GM12878 (cell line): Measurements from ENCODE around the gene MYOM1. TPM values are rescaled to one million over a fixed set of nuclear protein-coding genes. Genes with fewer than 3 reads are reported as not detected.

Source experiments
- ATAC-seq: fragments of 200-7000 bp; cut with Tn5 transposase; 3 replicates; pipeline ENCODE4 v1.9.1; 2020; ENCODE audit warnings: mild to moderate bottlenecking, moderate library complexity
- BruUV-seq: library from RNA; stranded (reverse); fragments of 400-500 nt; replicated peaks from 2 replicates; lab custom pipeline; 2021; lab: Mats Ljungman, UMichigan
- CTCF ChIA-PET: fragments of 300-600 bp; sonication (Branson Sonifier 250); formaldehyde crosslinking; extraction: SDS; loops from one replicate; lab custom pipeline; 2021; ENCODE audit warnings: inconsistent platforms; lab: Yijun Ruan, JAX
- POLR2A ChIA-PET: fragments of 350-600 bp; formaldehyde crosslinking; extraction: SDS; loops from one replicate; lab custom pipeline; 2021; ENCODE audit warnings: inconsistent platforms; lab: Charles Lee
- RAD21 ChIA-PET: fragments of 300-600 bp; sonication (Branson Sonifier 250); formaldehyde crosslinking; loops from one replicate; lab custom pipeline; 2023; ENCODE audit warnings: antibody characterized with exemption; ENCODE audit not compliant: unreplicated experiment; lab: Charles Lee
- SMC1A ChIA-PET: fragments of 300-600 bp; sonication (Branson Sonifier 250); formaldehyde crosslinking; loops from one replicate; lab custom pipeline; 2023; ENCODE audit not compliant: unreplicated experiment, uncharacterized antibody; lab: Charles Lee
- DNase-seq: peaks from one replicate; pipeline ENCODE4 v3.0.0-alpha.2; 2011; ENCODE audit warnings: low read depth, low spot score
- FAIRE-seq: peaks from 3 replicates; lab custom pipeline; 2011; peaks lifted over from hg19 to GRCh38; lab: Jason Lieb, UNC
- H2AFZ ChIP-seq: 2 replicates; pipeline ENCODE4 v1.6.0; 2011; ENCODE audit warnings: low read depth, low read length, control low read depth; ENCODE audit not compliant: control insufficient read depth
- H3K27ac ChIP-seq: 2 replicates; pipeline ENCODE4 v1.5.1; 2011; ENCODE audit warnings: control low read depth; ENCODE audit not compliant: control insufficient read depth, insufficient read depth
- H3K27me3 ChIP-seq, 2 experiments: replicated peaks in 1 of 2; 2 replicates each; pipeline versions ENCODE4 v1.6.0 to v1.6.1; 2011; ENCODE audit warnings: low read length in 1 of 2; ENCODE audit not compliant: control insufficient read depth in 2 of 2, insufficient read depth in 2 of 2
- H3K36me3 ChIP-seq, 2 experiments: 2 replicates each; pipeline ENCODE4 v1.5.1; 2011; ENCODE audit warnings: low read length in 1 of 2; ENCODE audit not compliant: control insufficient read depth in 2 of 2, insufficient read depth in 2 of 2
- H3K4me1 ChIP-seq: 2 replicates; pipeline ENCODE4 v1.6.1; 2011; ENCODE audit warnings: mild to moderate bottlenecking, low read length, moderate library complexity, mixed read lengths; ENCODE audit not compliant: control insufficient read depth, insufficient read depth
- H3K4me2 ChIP-seq: 2 replicates; pipeline ENCODE4 v1.6.0; 2011; ENCODE audit warnings: control low read depth; ENCODE audit not compliant: control insufficient read depth, insufficient read depth
- H3K4me3 ChIP-seq: fragments of 200-600 bp; sonication (generic); 2 replicates; pipeline ENCODE4 v1.5.1; 2016
- H3K79me2 ChIP-seq: 2 replicates; pipeline ENCODE4 v1.6.0; 2011; ENCODE audit warnings: low read length; ENCODE audit not compliant: control insufficient read depth, insufficient read depth
- H3K9ac ChIP-seq: 2 replicates; pipeline ENCODE4 v1.8.0; 2011; ENCODE audit warnings: low read length, control low read depth, mixed read lengths; ENCODE audit not compliant: control insufficient read depth, insufficient read depth
- H3K9me3 ChIP-seq: replicated peaks from 3 replicates; pipeline ENCODE4 v1.5.1; 2011; ENCODE audit warnings: mild to moderate bottlenecking, low read length; ENCODE audit not compliant: control insufficient read depth, insufficient read depth
- H4K20me1 ChIP-seq: 2 replicates; pipeline ENCODE4 v1.6.0; 2011; ENCODE audit not compliant: control insufficient read depth, insufficient read depth
- CHD4 ChIP-seq: fragments of 200-600 bp; sonication (generic); IDR thresholded peaks from 2 replicates; pipeline ENCODE4 v1.6.1; 2016; ENCODE audit warnings: mild to moderate bottlenecking
- EED ChIP-seq: sonication (generic); IDR thresholded peaks from 2 replicates; pipeline ENCODE4 v1.6.1; 2016; ENCODE audit warnings: antibody characterized with exemption, low read depth
- FOXM1 ChIP-seq: IDR thresholded peaks from 2 replicates; pipeline ENCODE4 v1.6.1; 2012; ENCODE audit warnings: low read depth, mild to moderate bottlenecking, inconsistent platforms, low read length, moderate library complexity
- NBN ChIP-seq: fragments of 450-650 bp; IDR thresholded peaks from 2 replicates; pipeline ENCODE4 v1.6.1; 2016
- NR2C2 ChIP-seq: IDR thresholded peaks from 2 replicates; pipeline ENCODE4 v1.6.1; 2011; ENCODE audit warnings: borderline replicate concordance, low read depth; ENCODE audit not compliant: control insufficient read depth, insufficient read length
- NR2F1 ChIP-seq: fragments of 450-650 bp; conservative IDR thresholded peaks from 2 replicates; pipeline ENCODE4 v1.6.1; 2017; ENCODE audit warnings: mild to moderate bottlenecking
- RCOR1 ChIP-seq: conservative IDR thresholded peaks from 2 replicates; pipeline ENCODE4 v1.6.1; 2012; ENCODE audit warnings: low read depth, low read length, improper control_type of control experiment
- SUZ12 ChIP-seq: fragments of 200-600 bp; sonication (generic); IDR thresholded peaks from one replicate; pipeline ENCODE4 v1.6.1; 2018; ENCODE audit warnings: antibody characterized with exemption, mild to moderate bottlenecking; ENCODE audit not compliant: unreplicated experiment
- ZNF274 ChIP-seq: IDR thresholded peaks from one replicate; pipeline ENCODE4 v1.8.0; 2011; ENCODE audit not compliant: insufficient read length, insufficient read depth
- WGBS: methylation state at CpG from one replicate; pipeline ENCODE4 v1.1.6; 2016; ENCODE audit warnings: low lambda C conversion rate; ENCODE audit not compliant: insufficient replicate concordance, insufficient coverage; ENCODE audit errors: missing lambda C conversion rate; 5-methylcytosine and 5-hydroxymethylcytosine counted together
- in situ Hi-C: fragments of 300-500 bp; cut with MboI; formaldehyde crosslinking; loops from 9 replicates; pipeline ENCODE4 v1.14.3; 2018; ENCODE audit warnings: mixed read lengths
- intact Hi-C: fragments of 100-400 bp; cut with micrococcal nuclease; formaldehyde crosslinking; loops from one replicate; pipeline ENCODE4 v1.14.2; 2022; ENCODE audit not compliant: unreplicated experiment
- polyA plus RNA-seq, 11 experiments: library from polyadenylated mRNA; depleted of rRNA in 4 of 11; unstranded in 6 of 11; stranded (reverse) in 5 of 11; fragments of >200 nt; fragmentation: Nextera tagmentation in 4 of 11; fragmentation: Illumina TruSeq in 1 of 11; extraction: Ambion mirVana in 4 of 11; extraction: Trizol in 1 of 11; gene quantifications; 1 replicate in 1 of 11; 2 replicates in 10 of 11; pipeline versions ENCODE4 v1.2.1 to v1.2.3, GENCODE V29; 2011 to 2016; ENCODE audit warnings: inconsistent platforms in 2 of 11, missing spikeins in 2 of 11, low read depth in 1 of 11
- total RNA-seq, 4 experiments: library from RNA; depleted of rRNA in 3 of 4; stranded (reverse); fragments of >200 nt in 3 of 4; fragmentation: Illumina TruSeq in 1 of 4; extraction: Trizol in 1 of 4; gene quantifications; 2 replicates each; pipeline versions ENCODE4 v1.2.1 to v1.2.3, GENCODE V29; 2013 to 2021
- TF ChIP-seq, protein P1 (sequence below): fragments of 450-650 bp; formaldehyde crosslinking; IDR thresholded peaks from 2 replicates; pipeline ENCODE4 v1.4.0; 2022; ENCODE audit warnings: mild to moderate bottlenecking, moderate library complexity
- TF ChIP-seq, protein P2 (sequence below): IDR thresholded peaks from 2 replicates; pipeline ENCODE4 v1.6.1; 2012; ENCODE audit warnings: improper control_type of control experiment, low read depth, low read length; ENCODE audit not compliant: insufficient replicate concordance
- TF ChIP-seq, protein P3 (sequence below): IDR thresholded peaks from 2 replicates; pipeline ENCODE4 v1.6.1; 2011; ENCODE audit warnings: borderline replicate concordance, low read depth, mild to moderate bottlenecking, moderate library complexity, mixed read lengths, low read length; ENCODE audit not compliant: insufficient read depth; ENCODE audit errors: extremely low read length

Gene MYOM1
- total and polyA plus RNA-seq, 10 of the 15 experiments (the other 5 are each of a cell fraction or from before 2014, with no cell fraction given) = 0.06 to 1.0 (median 0.57) TPM

DNA sequence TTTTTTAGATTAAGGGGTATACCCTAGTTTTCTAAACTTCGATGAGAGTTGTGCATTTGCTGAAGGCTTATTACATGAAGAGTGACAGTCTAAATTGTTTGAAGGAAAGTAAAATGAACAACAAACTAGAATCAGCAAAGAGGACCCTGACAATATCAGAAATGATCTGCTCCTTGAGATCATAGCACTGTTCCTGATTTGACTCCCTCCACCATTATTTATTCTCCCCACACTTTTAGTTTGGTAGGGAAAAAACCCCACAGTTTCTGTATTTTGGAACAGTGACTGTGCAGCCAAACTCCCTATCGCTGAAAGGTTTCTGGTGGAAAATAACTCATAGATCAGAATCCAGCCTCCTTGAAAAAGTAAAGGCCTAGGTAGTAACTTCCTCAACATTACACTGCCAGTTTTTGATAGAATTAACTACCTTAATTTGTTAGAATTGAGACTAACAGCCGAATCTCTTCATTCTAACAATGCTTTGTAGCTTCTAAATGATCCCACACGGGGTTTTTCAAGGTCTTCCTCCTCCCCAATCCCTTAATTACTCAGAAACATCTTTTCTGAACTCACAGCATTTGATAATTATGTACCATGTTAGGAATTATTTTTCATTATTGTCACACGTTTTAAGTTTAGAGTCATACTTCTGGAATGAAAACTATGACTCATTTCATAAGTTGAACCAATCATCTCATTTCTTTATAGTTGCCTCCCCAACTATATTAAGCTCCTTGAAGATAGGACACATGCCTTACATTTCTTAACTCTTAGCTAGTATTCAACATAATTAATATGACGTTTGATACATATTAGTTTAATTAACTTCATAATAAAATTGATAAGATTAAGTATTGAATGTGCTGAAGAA, 30.7 kb upstream of the MYOM1 start:
- ChIA-PET RAD21 (interaction anchor here (0.6 to 3.7 kb wide), 19 partner anchors 10 to 609 kb away, joined by 3 to 26 read pairs (median 3); no protein-coding TSS in a partner anchor), CTCF (interaction anchor here (0.7 to 2.2 kb wide), 10 partner anchors 10 to 335 kb away, joined by 3 to 11 read pairs (median 4); partner anchors contain the start of gene MYL12B), POLR2A (interaction anchor here (0.5 to 5.7 kb wide), 14 partner anchors 10 to 1020 kb away, joined by 3 to 36 read pairs (median 3); partner anchors contain the start of gene MYL12B), SMC1A (interaction anchor here (0.6 to 12.1 kb wide), 18 partner anchors 10 to 345 kb away, joined by 3 to 105 read pairs (median 4); partner anchors contain the start of gene MYL12B)
- peak overlapping the region; percentile 59 for H3K27ac ChIP-seq
- peak overlapping the region; percentile 89 for H3K4me2 ChIP-seq
- H3K36me3 ChIP-seq = peaks cover 0 to 17% of the 10 kb centered on the region in 2 experiments; a peak in 3 of 4 replicates
- DNase-seq (no peak), FAIRE-seq (peak; percentile 13), ATAC-seq (peak; percentile 7; the same call in 1 of the 3 replicates)
- in situ Hi-C loops = loop anchor here (25.0 kb wide), 1 partner anchor 1012 kb away; no protein-coding TSS in a partner anchor
- H3K4me1 ChIP-seq = peaks cover 12% of the 10 kb centered on the region; the same call in 1 of the 2 replicates
- H3K4me3 ChIP-seq = peak overlapping the region; percentile 91
- no peaks in the 10 kb centered on the region for H3K9me3 ChIP-seq
- H4K20me1 ChIP-seq = 0 out of 2 replicates have a peak, but pooled peaks cover 4% of the 10 kb centered on the region
- H3K9ac ChIP-seq = peak overlapping the region; percentile 18; the same call in 1 of the 2 replicates
- peaks cover 88% of the 10 kb centered on the region for H3K79me2 ChIP-seq
- intact Hi-C loops = no loop called here
- WGBS = 3% methylated on average over 6 of the region's 6 CpGs
- no peaks in the 10 kb centered on the region for H3K27me3 ChIP-seq
- no TSS peak for BruUV-seq
- no peak overlapping the region for H2AFZ ChIP-seq
- TF ChIP-seq NBN (no peak), RCOR1 (no peak), ZNF274 (no peak), EED (no peak), SUZ12 (no peak), FOXM1 (no peak), CHD4 (no peak), NR2C2 (no peak), NR2F1 (no peak)
- TF ChIP-seq, protein P1, sequence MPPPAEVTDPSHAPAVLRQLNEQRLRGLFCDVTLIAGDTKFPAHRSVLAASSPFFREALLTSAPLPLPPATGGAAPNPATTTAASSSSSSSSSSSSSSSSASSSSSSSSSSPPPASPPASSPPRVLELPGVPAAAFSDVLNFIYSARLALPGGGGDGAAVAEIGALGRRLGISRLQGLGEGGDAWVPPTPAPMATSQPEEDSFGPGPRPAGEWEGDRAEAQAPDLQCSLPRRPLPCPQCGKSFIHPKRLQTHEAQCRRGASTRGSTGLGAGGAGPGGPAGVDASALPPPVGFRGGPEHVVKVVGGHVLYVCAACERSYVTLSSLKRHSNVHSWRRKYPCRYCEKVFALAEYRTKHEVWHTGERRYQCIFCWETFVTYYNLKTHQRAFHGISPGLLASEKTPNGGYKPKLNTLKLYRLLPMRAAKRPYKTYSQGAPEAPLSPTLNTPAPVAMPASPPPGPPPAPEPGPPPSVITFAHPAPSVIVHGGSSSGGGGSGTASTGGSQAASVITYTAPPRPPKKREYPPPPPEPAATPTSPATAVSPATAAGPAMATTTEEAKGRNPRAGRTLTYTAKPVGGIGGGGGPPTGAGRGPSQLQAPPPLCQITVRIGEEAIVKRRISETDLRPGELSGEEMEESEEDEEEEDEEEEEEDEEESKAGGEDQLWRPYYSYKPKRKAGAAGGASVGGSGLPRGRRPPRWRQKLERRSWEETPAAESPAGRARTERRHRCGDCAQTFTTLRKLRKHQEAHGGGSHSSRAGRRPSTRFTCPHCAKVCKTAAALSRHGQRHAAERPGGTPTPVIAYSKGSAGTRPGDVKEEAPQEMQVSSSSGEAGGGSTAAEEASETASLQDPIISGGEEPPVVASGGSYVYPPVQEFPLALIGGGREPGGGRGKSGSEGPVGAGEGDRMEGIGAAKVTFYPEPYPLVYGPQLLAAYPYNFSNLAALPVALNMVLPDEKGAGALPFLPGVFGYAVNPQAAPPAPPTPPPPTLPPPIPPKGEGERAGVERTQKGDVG (CRISPR knock-in tag) = no peak
- TF ChIP-seq, protein P2, sequence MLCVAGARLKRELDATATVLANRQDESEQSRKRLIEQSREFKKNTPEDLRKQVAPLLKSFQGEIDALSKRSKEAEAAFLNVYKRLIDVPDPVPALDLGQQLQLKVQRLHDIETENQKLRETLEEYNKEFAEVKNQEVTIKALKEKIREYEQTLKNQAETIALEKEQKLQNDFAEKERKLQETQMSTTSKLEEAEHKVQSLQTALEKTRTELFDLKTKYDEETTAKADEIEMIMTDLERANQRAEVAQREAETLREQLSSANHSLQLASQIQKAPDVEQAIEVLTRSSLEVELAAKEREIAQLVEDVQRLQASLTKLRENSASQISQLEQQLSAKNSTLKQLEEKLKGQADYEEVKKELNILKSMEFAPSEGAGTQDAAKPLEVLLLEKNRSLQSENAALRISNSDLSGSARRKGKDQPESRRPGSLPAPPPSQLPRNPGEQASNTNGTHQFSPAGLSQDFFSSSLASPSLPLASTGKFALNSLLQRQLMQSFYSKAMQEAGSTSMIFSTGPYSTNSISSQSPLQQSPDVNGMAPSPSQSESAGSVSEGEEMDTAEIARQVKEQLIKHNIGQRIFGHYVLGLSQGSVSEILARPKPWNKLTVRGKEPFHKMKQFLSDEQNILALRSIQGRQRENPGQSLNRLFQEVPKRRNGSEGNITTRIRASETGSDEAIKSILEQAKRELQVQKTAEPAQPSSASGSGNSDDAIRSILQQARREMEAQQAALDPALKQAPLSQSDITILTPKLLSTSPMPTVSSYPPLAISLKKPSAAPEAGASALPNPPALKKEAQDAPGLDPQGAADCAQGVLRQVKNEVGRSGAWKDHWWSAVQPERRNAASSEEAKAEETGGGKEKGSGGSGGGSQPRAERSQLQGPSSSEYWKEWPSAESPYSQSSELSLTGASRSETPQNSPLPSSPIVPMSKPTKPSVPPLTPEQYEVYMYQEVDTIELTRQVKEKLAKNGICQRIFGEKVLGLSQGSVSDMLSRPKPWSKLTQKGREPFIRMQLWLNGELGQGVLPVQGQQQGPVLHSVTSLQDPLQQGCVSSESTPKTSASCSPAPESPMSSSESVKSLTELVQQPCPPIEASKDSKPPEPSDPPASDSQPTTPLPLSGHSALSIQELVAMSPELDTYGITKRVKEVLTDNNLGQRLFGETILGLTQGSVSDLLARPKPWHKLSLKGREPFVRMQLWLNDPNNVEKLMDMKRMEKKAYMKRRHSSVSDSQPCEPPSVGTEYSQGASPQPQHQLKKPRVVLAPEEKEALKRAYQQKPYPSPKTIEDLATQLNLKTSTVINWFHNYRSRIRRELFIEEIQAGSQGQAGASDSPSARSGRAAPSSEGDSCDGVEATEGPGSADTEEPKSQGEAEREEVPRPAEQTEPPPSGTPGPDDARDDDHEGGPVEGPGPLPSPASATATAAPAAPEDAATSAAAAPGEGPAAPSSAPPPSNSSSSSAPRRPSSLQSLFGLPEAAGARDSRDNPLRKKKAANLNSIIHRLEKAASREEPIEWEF = no peak
- TF ChIP-seq, protein P3, sequence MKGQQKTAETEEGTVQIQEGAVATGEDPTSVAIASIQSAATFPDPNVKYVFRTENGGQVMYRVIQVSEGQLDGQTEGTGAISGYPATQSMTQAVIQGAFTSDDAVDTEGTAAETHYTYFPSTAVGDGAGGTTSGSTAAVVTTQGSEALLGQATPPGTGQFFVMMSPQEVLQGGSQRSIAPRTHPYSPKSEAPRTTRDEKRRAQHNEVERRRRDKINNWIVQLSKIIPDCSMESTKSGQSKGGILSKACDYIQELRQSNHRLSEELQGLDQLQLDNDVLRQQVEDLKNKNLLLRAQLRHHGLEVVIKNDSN = no peak
